Measurements from ENCODE around the gene TCERG1L. TPM values are rescaled to one million over a fixed set of nuclear protein-coding genes. Genes with fewer than 3 reads are reported as not detected.

TCERG1L gene
- total and polyA plus RNA-seq, 9 of the 15 experiments (the other 6 are each of a cell fraction or from before 2014, with no cell fraction given): not detected

DNA sequence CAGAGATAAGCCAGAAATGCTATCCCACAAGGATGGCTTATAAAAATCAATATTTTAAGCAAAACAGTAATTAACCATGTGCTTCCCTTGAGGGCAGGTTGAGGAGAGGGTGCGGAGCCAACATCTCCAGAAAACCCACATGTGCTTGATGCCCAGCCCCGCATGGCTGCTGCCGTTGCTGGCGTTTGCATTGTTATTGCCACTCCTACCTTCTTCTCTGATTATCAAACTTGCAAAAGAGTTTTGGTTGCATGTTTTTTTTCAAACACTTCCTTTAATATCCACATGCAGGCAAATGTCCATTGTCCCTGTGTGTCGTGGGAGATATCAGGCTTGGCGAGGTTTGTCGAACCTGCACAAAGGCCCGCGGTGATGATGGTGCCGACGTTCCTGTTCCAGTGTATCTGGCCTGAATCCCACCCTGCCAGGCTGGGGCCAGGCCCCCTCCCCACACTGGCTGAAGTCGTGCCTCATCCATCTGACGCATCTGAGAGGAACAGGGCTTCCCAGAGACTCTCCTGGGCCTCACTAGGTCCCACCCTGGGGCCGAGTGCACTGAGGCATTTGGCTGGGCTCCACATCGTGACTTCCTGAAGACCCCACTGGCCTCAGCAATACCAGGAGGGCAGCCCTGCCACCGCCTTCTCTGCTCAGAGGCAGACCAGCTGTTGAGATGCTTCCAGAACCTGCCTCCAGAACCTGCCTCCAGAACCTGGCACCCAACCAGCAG lies 40.9 kb downstream of the TCERG1L start:
- Histone ChIP-seq H3K27me3 (ENCODE audit: control insufficient read depth in 2 of 2, insufficient read depth in 2 of 2, low read length in 2 of 2) (no peaks in the 10 kb centered on the region; a peak in 1 of 5 replicates), H3K9ac (ENCODE audit: insufficient read depth in 1 of 2, low read depth in 2 of 2, low read length in 2 of 2) (no peak overlapping the region), H3K27ac (ENCODE audit: extremely low read depth, low read depth, low read length) (no peak overlapping the region), H3K4me3 (no peak overlapping the region), H3K4me1 (replicated peaks in 1 of 2; ENCODE audit: control insufficient read depth in 2 of 2, insufficient read depth in 2 of 2, low read length in 2 of 2) (no peaks in the 10 kb centered on the region), H3K36me3 (ENCODE audit: control insufficient read depth, insufficient read depth, low read length) (no peaks in the 10 kb centered on the region), H3K9me3 (replicated peaks; ENCODE audit: control insufficient read depth, insufficient read depth, low read depth, low read length) (no peaks in the 10 kb centered on the region), H2AFZ (ENCODE audit: low read depth, low read length) (no peak overlapping the region), H4K20me1 (replicated peaks; ENCODE audit: control insufficient read depth, insufficient read depth, low read length) (no peaks in the 10 kb centered on the region), H3K79me2 (ENCODE audit: control insufficient read depth, insufficient read depth, low read length) (no peaks in the 10 kb centered on the region), H3K4me2 (ENCODE audit: insufficient read depth, low read length) (no peak overlapping the region), H3K9me1 (ENCODE audit: control insufficient read depth, insufficient read depth, low read length) (no peaks in the 10 kb centered on the region)
- POLR2A ChIA-PET: no interaction called here
- BruUV-seq (replicated peaks): no TSS peak
- in situ Hi-C loops (cut with MboI): no loop called here
- FAIRE-seq (no peak), DNase-seq (ENCODE audit: extremely low read depth in 1 of 4, low spot score in 3 of 4) (no peak), ATAC-seq (no peak)
- CTCF ChIA-PET (ENCODE audit: low intra/inter-chr PET ratio): no interaction called here
- under 1% methylated on average over 13 of the region's 16 CpGs for WGBS (ENCODE audit: insufficient coverage, low coverage, missing lambda C conversion rate)
- TF ChIP-seq ZNF764 (CRISPR knock-in tag; IDR thresholded peaks at IDR 0.05; ENCODE audit: low read depth) (no peak), RBM34 (IDR thresholded peaks at IDR 0.05; ENCODE audit: borderline replicate concordance, insufficient read depth, low read length) (no peak), NCOR1 (IDR thresholded peaks at IDR 0.05) (no peak), RHOXF2B (CRISPR knock-in tag; conservative IDR thresholded peaks at IDR 0.05) (no peak), GATAD2A (IDR thresholded peaks at IDR 0.05) (no peak), XRCC5 (IDR thresholded peaks at IDR 0.05; ENCODE audit: low read depth, low read length) (no peak), NFXL1 (CRISPR knock-in tag; IDR thresholded peaks at IDR 0.05) (no peak), MTF1 (CRISPR knock-in tag; IDR thresholded peaks at IDR 0.05; ENCODE audit: borderline replicate concordance) (no peak)
- TF ChIP-seq, protein P1, sequence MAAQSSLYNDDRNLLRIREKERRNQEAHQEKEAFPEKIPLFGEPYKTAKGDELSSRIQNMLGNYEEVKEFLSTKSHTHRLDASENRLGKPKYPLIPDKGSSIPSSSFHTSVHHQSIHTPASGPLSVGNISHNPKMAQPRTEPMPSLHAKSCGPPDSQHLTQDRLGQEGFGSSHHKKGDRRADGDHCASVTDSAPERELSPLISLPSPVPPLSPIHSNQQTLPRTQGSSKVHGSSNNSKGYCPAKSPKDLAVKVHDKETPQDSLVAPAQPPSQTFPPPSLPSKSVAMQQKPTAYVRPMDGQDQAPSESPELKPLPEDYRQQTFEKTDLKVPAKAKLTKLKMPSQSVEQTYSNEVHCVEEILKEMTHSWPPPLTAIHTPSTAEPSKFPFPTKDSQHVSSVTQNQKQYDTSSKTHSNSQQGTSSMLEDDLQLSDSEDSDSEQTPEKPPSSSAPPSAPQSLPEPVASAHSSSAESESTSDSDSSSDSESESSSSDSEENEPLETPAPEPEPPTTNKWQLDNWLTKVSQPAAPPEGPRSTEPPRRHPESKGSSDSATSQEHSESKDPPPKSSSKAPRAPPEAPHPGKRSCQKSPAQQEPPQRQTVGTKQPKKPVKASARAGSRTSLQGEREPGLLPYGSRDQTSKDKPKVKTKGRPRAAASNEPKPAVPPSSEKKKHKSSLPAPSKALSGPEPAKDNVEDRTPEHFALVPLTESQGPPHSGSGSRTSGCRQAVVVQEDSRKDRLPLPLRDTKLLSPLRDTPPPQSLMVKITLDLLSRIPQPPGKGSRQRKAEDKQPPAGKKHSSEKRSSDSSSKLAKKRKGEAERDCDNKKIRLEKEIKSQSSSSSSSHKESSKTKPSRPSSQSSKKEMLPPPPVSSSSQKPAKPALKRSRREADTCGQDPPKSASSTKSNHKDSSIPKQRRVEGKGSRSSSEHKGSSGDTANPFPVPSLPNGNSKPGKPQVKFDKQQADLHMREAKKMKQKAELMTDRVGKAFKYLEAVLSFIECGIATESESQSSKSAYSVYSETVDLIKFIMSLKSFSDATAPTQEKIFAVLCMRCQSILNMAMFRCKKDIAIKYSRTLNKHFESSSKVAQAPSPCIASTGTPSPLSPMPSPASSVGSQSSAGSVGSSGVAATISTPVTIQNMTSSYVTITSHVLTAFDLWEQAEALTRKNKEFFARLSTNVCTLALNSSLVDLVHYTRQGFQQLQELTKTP (IDR thresholded peaks at IDR 0.05; ENCODE audit: low read depth in 1 of 2, partially characterized antibody in 2 of 2): no peak
- intact Hi-C loops (cut with micrococcal nuclease): no loop called here
